ENCODE data around the gene EFNA5.
A peak's percentile ranks its signal among the peaks of the same experiment; 100 is the strongest.

Gene EFNA5

GRCh38 chr5:107571621-107572536, 98.9 kb downstream of the EFNA5 start:
- peak overlapping the region; percentile 67 to 79 for H3K4me3 Mint-ChIP-seq
- peak; percentile 72 for DNase-seq
- H3K36me3 Mint-ChIP-seq: no peaks in the 10 kb centered on the region
- H3K27me3 Mint-ChIP-seq: peaks cover 7 to 29% of the 10 kb centered on the region in 2 donors
- no peaks in the 10 kb centered on the region for H3K9me3 Mint-ChIP-seq
- no peak overlapping the region for H3K27ac Mint-ChIP-seq
- peaks cover 6 to 17% of the 10 kb centered on the region in 2 donors for H3K4me1 Mint-ChIP-seq
- peak; percentile 89 for ATAC-seq (replicated peaks)

GRCh38 chr5:107570805-107571531, 99.8 kb downstream of the EFNA5 start:
- Mint-ChIP-seq H3K4me3 (no peak overlapping the region), H3K36me3 (no peaks in the 10 kb centered on the region), H3K9me3 (no peaks in the 10 kb centered on the region), H3K27me3 (peaks cover 9 to 29% of the 10 kb centered on the region in 2 donors), H3K4me1 (peaks cover 6 to 17% of the 10 kb centered on the region in 2 donors), H3K27ac (peak overlapping the region; percentile 25)
- DNase-seq (peak; percentile 27), ATAC-seq (replicated peaks) (peak; percentile 77 to 79)

- Mint-ChIP-seq H3K9me3 (no peaks in the 10 kb centered on the region), H3K36me3 (no peaks in the 10 kb centered on the region), H3K4me1 (peaks cover 6 to 17% of the 10 kb centered on the region in 2 donors), H3K27ac (no peak overlapping the region), H3K27me3 (peaks cover 11 to 29% of the 10 kb centered on the region in 2 donors), H3K4me3 (no peak overlapping the region)
- DNase-seq (no peak), ATAC-seq (replicated peaks) (no peak)
These were observed 100.6 kb downstream of the EFNA5 start for GRCh38 chr5:107570181-107570580.

- DNase-seq (no peak), ATAC-seq (replicated peaks) (no peak)
- peaks cover 6 to 17% of the 10 kb centered on the region in 2 donors for H3K4me1 Mint-ChIP-seq
- peaks cover 11 to 31% of the 10 kb centered on the region in 2 donors for H3K27me3 Mint-ChIP-seq
- H3K4me3 Mint-ChIP-seq: no peak overlapping the region
- no peak overlapping the region for H3K27ac Mint-ChIP-seq
- H3K9me3 Mint-ChIP-seq: no peaks in the 10 kb centered on the region
- no peaks in the 10 kb centered on the region for H3K36me3 Mint-ChIP-seq
These were observed 102.7 kb downstream of the EFNA5 start for GRCh38 chr5:107567901-107568671.

GRCh38 chr5:107566986-107567385, 103.8 kb downstream of the EFNA5 start:
- no peak overlapping the region for H3K27ac Mint-ChIP-seq
- ATAC-seq (replicated peaks) (no peak), DNase-seq (no peak)
- no peaks in the 10 kb centered on the region for H3K36me3 Mint-ChIP-seq
- H3K27me3 Mint-ChIP-seq: peaks cover 4 to 21% of the 10 kb centered on the region in 2 donors
- no peaks in the 10 kb centered on the region for H3K9me3 Mint-ChIP-seq
- H3K4me3 Mint-ChIP-seq: no peak overlapping the region
- peaks cover 4 to 13% of the 10 kb centered on the region in 2 donors for H3K4me1 Mint-ChIP-seq

- ATAC-seq (replicated peaks) (no peak), DNase-seq (no peak)
- Mint-ChIP-seq H3K9me3 (no peaks in the 10 kb centered on the region), H3K36me3 (no peaks in the 10 kb centered on the region), H3K27me3 (peaks cover 4 to 20% of the 10 kb centered on the region in 2 donors), H3K27ac (no peak overlapping the region), H3K4me1 (peaks cover 4 to 5% of the 10 kb centered on the region in 2 donors), H3K4me3 (no peak overlapping the region)
These were observed 104.7 kb downstream of the EFNA5 start for GRCh38 chr5:107565791-107566767.

GRCh38 chr5:107564931-107565372, 105.8 kb downstream of the EFNA5 start:
- no peaks in the 10 kb centered on the region for H3K36me3 Mint-ChIP-seq
- H3K4me3 Mint-ChIP-seq: no peak overlapping the region
- no peaks in the 10 kb centered on the region for H3K9me3 Mint-ChIP-seq
- H3K27me3 Mint-ChIP-seq: peaks cover 4 to 16% of the 10 kb centered on the region in 2 donors
- DNase-seq: no peak
- no peak for ATAC-seq (replicated peaks)
- no peaks in the 10 kb centered on the region for H3K4me1 Mint-ChIP-seq
- no peak overlapping the region for H3K27ac Mint-ChIP-seq

- Mint-ChIP-seq H3K4me3 (no peak overlapping the region), H3K27me3 (peaks cover 4 to 16% of the 10 kb centered on the region in 2 donors), H3K27ac (no peak overlapping the region), H3K4me1 (no peaks in the 10 kb centered on the region), H3K9me3 (no peaks in the 10 kb centered on the region), H3K36me3 (no peaks in the 10 kb centered on the region)
- DNase-seq (no peak), ATAC-seq (replicated peaks) (no peak)
These were observed 106.7 kb downstream of the EFNA5 start for GRCh38 chr5:107563959-107564544.

GRCh38 chr5:107560377-107560776, 110.4 kb downstream of the EFNA5 start:
- H3K36me3 Mint-ChIP-seq: no peaks in the 10 kb centered on the region
- DNase-seq (no peak), ATAC-seq (replicated peaks) (peak in 1 of 2 donors; percentile 14)
- no peak overlapping the region for H3K27ac Mint-ChIP-seq
- H3K27me3 Mint-ChIP-seq: peaks cover 4 to 10% of the 10 kb centered on the region in 2 donors
- H3K4me3 Mint-ChIP-seq: no peak overlapping the region
- H3K9me3 Mint-ChIP-seq: no peaks in the 10 kb centered on the region
- no peaks in the 10 kb centered on the region for H3K4me1 Mint-ChIP-seq

GRCh38 chr5:107558823-107559375, 111.8 kb downstream of the EFNA5 start:
- Mint-ChIP-seq H3K4me3 (no peak overlapping the region), H3K36me3 (no peaks in the 10 kb centered on the region), H3K9me3 (no peaks in the 10 kb centered on the region), H3K4me1 (no peaks in the 10 kb centered on the region), H3K27me3 (peaks cover 4 to 5% of the 10 kb centered on the region in 2 donors), H3K27ac (no peak overlapping the region)
- ATAC-seq (replicated peaks) (no peak), DNase-seq (no peak)

- no peaks in the 10 kb centered on the region for H3K36me3 Mint-ChIP-seq
- no peak for ATAC-seq (replicated peaks)
- H3K27me3 Mint-ChIP-seq: peaks cover 0 to 4% of the 10 kb centered on the region in 2 donors
- no peaks in the 10 kb centered on the region for H3K4me1 Mint-ChIP-seq
- no peak overlapping the region for H3K4me3 Mint-ChIP-seq
- H3K9me3 Mint-ChIP-seq: no peaks in the 10 kb centered on the region
- no peak overlapping the region for H3K27ac Mint-ChIP-seq
- DNase-seq: no peak
These were observed 113.6 kb downstream of the EFNA5 start for GRCh38 chr5:107557051-107557658.

- no peak for ATAC-seq (replicated peaks)
- Mint-ChIP-seq H3K27ac (no peak overlapping the region), H3K36me3 (no peaks in the 10 kb centered on the region), H3K9me3 (no peaks in the 10 kb centered on the region), H3K4me3 (no peak overlapping the region), H3K4me1 (no peaks in the 10 kb centered on the region), H3K27me3 (peaks cover 0 to 4% of the 10 kb centered on the region in 2 donors)
- no peak for DNase-seq
These were observed 114.2 kb downstream of the EFNA5 start for GRCh38 chr5:107556575-107556974.
